Thoracic aorta (tissue), 2 donors: ENCODE results near the gene SRSF7. TPM values are rescaled to one million over a fixed set of nuclear protein-coding genes. Genes with fewer than 3 reads are reported as not detected.
"Not testable (repeated sequence)": the region's sequence is repeated elsewhere in the genome, so short reads cannot be mapped to it uniquely, and the experiment has no call there.

ENCODE experiments used
- ATAC-seq: fragments of 150-250 bp; one replicate; pipeline ENCODE4 v1.8.0; 2017; ENCODE audit warnings: low read depth; ENCODE audit not compliant: insufficient number of reproducible peaks, low FRiP score
- DNase-seq: peaks from one replicate; pipeline ENCODE4 v3.0.0-alpha.2; 2020; ENCODE audit warnings: low spot score
- H3K27ac ChIP-seq, 2 donors: fragments of 200-600 bp; sonication (generic); 1 replicate in 1 of 2; 2 replicates in 1 of 2; pipeline ENCODE4 v1.5.1; 2016; ENCODE audit warnings: mild to moderate bottlenecking in 2 of 2, moderate library complexity in 2 of 2
- H3K27me3 ChIP-seq: fragments of 200-600 bp; sonication (generic); replicated peaks from 2 replicates; pipeline ENCODE4 v1.6.0; 2016; ENCODE audit warnings: mild to moderate bottlenecking; ENCODE audit not compliant: insufficient read depth
- H3K36me3 ChIP-seq: fragments of 200-600 bp; sonication (generic); one replicate; pipeline ENCODE4 v1.5.1; 2016
- H3K4me1 ChIP-seq, 2 donors: fragments of 200-600 bp; sonication (generic); 1 replicate in 1 of 2; 2 replicates in 1 of 2; pipeline versions ENCODE4 v1.5.1 to v1.6.0; 2016; ENCODE audit warnings: low read depth in 2 of 2, mild to moderate bottlenecking in 1 of 2; ENCODE audit not compliant: control insufficient read depth in 1 of 2
- H3K4me3 ChIP-seq: fragments of 200-600 bp; sonication (generic); 2 replicates; pipeline ENCODE4 v1.5.1; 2016; ENCODE audit warnings: mild to moderate bottlenecking
- H3K9me3 ChIP-seq: fragments of 200-600 bp; sonication (generic); 2 replicates; pipeline ENCODE4 v1.5.1; 2016
- total RNA-seq, 2 donors: library from RNA; depleted of rRNA; stranded (reverse); fragments of >200 nt; gene quantifications; one replicate each; pipeline versions ENCODE4 v1.1.0 to v1.2.3, GENCODE V29; 2016
- TF ChIP-seq, protein P1 (sequence below): fragments of 200-600 bp; sonication (generic); IDR thresholded peaks from one replicate; pipeline ENCODE4 v1.5.1; 2019; ENCODE audit warnings: antibody characterized with exemption

The SRSF7 gene
- total RNA-seq, 2 donors from 2014 or later = 97.5 to 141 TPM

DNA sequence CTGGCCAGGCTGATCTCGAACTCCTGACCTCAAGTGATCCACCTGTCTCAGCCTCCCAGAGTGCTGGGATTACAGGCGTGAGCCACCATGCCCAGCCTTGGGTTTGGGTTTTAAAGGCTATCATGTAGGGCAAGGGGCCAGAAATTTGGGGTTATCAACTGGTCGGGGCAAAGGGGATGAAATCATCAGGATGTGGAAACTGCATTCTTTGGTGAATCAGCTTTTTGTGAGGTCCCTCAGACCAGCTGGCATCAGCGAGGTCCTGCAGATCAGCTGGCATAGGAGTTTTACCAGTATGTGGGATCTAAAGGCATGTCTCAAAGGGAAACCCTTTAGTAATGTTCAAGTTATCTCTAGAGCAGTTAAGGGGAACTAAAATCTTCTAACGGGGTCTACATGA lies 20.5 kb upstream of the SRSF7 start:
- H3K27ac ChIP-seq = no peak overlapping the region
- ATAC-seq = no peak
- DNase-seq = no peak
- TF ChIP-seq, protein P1, sequence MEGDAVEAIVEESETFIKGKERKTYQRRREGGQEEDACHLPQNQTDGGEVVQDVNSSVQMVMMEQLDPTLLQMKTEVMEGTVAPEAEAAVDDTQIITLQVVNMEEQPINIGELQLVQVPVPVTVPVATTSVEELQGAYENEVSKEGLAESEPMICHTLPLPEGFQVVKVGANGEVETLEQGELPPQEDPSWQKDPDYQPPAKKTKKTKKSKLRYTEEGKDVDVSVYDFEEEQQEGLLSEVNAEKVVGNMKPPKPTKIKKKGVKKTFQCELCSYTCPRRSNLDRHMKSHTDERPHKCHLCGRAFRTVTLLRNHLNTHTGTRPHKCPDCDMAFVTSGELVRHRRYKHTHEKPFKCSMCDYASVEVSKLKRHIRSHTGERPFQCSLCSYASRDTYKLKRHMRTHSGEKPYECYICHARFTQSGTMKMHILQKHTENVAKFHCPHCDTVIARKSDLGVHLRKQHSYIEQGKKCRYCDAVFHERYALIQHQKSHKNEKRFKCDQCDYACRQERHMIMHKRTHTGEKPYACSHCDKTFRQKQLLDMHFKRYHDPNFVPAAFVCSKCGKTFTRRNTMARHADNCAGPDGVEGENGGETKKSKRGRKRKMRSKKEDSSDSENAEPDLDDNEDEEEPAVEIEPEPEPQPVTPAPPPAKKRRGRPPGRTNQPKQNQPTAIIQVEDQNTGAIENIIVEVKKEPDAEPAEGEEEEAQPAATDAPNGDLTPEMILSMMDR = no peak
- H3K4me3 ChIP-seq = no peak overlapping the region
- H3K4me1 ChIP-seq = no peaks in the 10 kb centered on the region
- no peaks in the 10 kb centered on the region for H3K9me3 ChIP-seq
- no peaks in the 10 kb centered on the region for H3K36me3 ChIP-seq
- H3K27me3 ChIP-seq = no peaks in the 10 kb centered on the region

DNA sequence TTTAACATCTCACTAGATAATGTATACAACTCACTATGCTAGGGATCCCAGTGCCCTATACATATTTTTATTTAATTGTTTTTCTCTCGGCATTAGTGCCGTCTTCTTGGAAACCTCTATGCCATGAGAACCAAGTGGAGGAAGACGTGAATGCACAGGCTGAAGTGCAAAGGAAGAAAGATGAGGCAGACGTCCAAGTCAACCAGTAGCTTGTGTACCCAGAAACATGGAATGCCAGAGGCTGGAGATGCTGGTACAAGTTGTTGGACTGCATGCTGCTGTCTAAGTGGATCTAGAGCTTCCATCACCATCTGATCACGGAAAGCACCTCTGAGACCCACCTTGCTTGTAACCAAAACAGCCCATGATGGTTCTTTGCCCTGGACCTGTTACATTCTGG lies 14.4 kb upstream of the SRSF7 start:
- DNase-seq = no peak
- Histone ChIP-seq H3K27ac (no peak overlapping the region), H3K4me1 (no peaks in the 10 kb centered on the region), H3K4me3 (no peak overlapping the region), H3K9me3 (no peaks in the 10 kb centered on the region), H3K36me3 (no peaks in the 10 kb centered on the region), H3K27me3 (no peaks in the 10 kb centered on the region)
- TF ChIP-seq, protein P1 = no peak
- no peak for ATAC-seq

DNA sequence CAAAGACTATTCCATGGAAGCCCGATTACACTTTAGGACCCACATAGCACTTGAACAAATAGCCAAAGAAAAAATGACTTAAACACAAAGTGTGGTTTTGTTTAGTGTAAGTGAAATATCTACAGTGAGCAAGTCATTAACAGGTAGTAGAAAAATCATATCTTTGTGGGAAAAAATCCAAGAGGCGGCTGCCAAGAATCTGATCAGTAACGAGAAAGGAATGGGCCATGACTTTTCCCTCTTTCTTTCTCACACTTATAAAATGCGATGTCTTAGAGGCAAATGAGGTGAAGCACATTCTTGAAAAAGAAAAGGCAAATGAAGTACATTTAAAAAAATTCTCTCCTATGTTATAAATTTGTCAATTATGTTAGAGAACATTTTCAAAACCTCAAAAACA lies 14.0 kb upstream of the SRSF7 start:
- Histone ChIP-seq H3K9me3 (no peaks in the 10 kb centered on the region), H3K27ac (no peak overlapping the region), H3K36me3 (no peaks in the 10 kb centered on the region), H3K27me3 (no peaks in the 10 kb centered on the region), H3K4me3 (no peak overlapping the region), H3K4me1 (no peaks in the 10 kb centered on the region)
- ATAC-seq = no peak
- no peak for DNase-seq
- TF ChIP-seq, protein P1 = no peak

DNA sequence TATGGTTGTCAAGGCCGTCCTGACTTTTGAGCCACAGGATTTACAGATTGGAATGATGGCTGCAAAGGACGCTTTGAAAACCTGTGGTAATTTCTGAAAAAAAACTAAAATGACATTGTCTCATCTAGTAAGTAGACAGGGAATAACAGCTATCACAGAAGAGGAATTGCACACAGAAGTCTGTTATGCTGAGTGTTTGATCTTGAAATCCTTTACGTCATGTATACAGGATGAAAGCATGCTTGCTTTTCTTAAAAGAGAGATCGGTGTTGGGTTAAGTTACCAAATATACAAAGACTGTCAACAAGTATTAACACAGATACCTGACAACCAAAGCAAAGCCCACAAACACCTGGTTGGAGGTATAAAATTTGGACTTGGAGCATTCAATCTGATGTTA lies 12.6 kb upstream of the SRSF7 start:
- no peak for ATAC-seq
- H3K27me3 ChIP-seq = no peaks in the 10 kb centered on the region
- H3K4me1 ChIP-seq = no peaks in the 10 kb centered on the region
- H3K4me3 ChIP-seq = no peak overlapping the region
- H3K9me3 ChIP-seq = no peaks in the 10 kb centered on the region
- no peak overlapping the region for H3K27ac ChIP-seq
- DNase-seq = no peak
- TF ChIP-seq, protein P1 = no peak
- no peaks in the 10 kb centered on the region for H3K36me3 ChIP-seq

DNA sequence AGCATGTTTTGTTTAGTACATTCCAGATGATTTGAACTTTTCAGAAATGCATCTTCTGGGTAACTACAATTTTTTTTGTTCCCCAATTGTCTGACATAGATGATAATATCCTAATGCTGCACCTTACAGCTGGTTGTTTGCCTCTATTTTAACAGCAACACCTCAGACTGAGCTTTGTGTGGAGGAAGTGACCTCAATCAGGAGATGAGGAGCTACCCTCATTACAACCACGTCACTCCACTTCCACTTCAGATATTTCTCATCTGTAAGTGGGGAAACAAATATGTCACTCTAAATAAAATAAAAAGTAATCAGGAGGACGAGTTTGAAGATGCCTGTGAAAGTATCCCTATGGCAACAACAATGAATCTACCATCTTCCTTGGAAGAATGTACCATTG lies 12.1 kb upstream of the SRSF7 start:
- ATAC-seq = no peak
- TF ChIP-seq, protein P1 = no peak

DNA sequence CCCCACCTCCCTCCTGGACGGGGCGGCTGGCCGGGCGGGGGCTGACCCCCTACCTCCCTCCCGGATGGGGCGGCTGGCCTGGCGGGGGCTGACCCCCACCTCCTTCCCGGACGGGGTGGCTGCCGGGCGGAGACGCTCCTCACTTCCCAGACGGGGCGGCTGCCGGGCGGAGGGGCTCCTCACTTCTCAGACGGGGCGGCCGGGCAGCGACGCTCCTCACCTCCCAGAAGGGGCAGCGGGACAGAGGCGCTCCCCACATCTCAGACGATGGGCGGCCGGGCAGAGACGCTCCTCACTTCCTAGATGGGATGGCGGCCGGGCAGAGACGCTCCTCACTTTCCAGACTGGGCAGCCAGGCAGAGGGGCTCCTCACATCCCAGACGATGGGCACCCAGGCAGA lies 4.7 kb upstream of the SRSF7 start:
- not testable (repeated sequence) for H3K36me3 ChIP-seq, ATAC-seq, H3K4me3 ChIP-seq, H3K27me3 ChIP-seq, DNase-seq, H3K9me3 ChIP-seq, H3K27ac ChIP-seq
- peaks cover 0 to 11% of the 10 kb centered on the region in 2 donors for H3K4me1 ChIP-seq

More for the DNA sequence above, 12.1 kb upstream of the SRSF7 start:
- no peak for DNase-seq
- H3K4me3 ChIP-seq = no peak overlapping the region
- H3K27ac ChIP-seq = no peak overlapping the region
- no peaks in the 10 kb centered on the region for H3K9me3 ChIP-seq
- no peaks in the 10 kb centered on the region for H3K36me3 ChIP-seq
- no peaks in the 10 kb centered on the region for H3K27me3 ChIP-seq
- no peaks in the 10 kb centered on the region for H3K4me1 ChIP-seq
